HG03280 (cell line): ENCODE results near the gene IFIT1.
"Not testable (repeated sequence)": the region's sequence is repeated elsewhere in the genome, so short reads cannot be mapped to it uniquely, and the experiment has no call there.

Source experiments
- ATAC-seq: cut with Tn5 transposase; IDR thresholded peaks from one replicate; pipeline ENCODE4 v1.9.1; 2021; ENCODE audit warnings: mild to moderate bottlenecking, moderate library complexity; ENCODE audit not compliant: unreplicated experiment

Gene IFIT1

DNA sequence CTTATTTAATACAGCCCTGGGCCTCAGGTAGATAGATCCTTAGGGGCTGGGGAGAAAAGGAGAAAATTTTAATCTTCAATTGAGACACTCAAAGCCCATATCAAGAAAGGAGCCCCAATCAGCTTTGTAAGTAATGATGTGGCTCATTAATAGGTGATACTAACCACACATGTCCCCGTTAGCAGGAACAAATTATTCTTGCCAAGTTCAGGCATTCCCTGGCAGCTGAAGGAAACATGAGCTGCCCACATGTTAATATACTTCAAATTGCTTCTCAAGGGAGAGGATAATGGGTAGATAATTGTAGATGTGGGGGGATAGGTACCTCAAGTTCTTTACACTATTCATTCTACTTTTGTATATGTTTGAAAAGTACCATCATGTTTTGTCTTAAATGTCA lies 36.5 kb downstream of the IFIT1 start:
- no peak for ATAC-seq

DNA sequence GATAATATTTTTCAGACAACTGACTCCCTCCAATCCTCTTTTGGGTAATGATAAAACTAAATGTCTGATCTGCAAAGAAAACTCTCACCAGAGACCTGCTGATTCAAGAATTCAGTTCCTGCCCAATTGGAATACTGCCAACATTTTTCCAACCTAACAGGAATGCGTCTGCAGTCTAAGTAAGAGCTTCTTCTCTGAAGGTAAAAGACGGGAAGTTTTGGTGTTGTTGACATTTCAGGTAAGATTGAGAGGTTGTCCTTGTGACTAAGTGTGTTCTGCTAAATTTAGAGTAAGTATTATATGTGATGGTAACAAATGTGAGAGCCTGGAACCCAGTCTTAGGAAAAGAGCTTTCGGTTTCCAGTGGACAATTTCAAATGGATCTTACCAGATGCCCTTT lies 39.6 kb downstream of the IFIT1 start:
- no peak for ATAC-seq

DNA sequence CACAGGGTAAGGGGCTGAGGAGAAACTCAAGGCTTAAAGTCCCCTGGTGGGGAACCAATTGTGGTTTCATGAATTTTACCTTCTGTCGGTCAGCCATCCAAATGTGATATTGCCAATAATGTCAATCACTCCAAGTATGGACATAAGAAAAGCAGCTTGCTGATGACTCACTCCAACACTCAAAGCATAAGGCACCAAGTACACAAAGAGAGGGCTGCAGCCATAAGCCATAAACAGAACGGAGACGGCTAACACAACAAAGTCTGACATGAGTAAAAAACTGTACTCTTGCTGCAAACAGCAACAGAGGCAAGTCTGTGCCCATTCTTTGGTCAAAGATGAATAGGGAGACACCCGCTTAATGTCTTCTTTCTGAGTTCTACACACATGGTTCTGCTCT lies 46.1 kb downstream of the IFIT1 start:
- no peak for ATAC-seq

DNA sequence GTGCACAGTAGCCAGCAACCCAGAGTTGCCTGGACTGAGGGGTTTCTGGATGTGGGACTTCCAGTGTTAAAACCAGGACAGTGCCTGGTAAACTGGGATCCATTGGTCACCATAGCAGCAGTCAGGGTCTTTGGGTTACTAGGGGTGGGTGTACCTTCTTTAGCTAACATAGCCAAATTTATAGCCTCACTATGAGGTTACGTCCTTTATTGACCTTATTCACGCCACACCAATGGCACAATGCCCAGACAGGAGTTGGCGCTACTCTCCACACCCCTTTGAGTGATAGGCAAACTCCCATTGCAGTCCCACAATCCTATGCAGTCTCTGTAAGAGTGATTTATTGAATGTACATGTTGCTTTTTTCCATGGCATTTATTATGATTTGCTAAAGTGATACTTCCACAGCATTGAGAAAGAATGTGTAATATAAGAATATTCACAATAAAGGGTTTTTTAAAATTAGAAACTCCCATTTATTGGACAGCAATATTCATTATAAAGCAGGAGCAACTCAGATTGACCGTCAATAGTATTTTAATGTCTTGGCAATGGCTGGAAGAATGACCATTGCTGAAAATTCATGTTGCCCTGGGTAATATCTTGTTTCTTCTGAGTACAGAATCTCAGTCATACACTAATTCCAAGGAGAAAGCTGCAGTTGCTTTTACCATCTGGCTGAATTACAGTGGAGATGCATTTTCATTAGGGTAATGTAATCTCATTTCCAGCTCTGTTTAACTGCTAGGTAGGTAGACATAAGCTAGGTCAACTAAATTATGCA lies 48.0 kb downstream of the IFIT1 start:
- no peak for ATAC-seq

DNA sequence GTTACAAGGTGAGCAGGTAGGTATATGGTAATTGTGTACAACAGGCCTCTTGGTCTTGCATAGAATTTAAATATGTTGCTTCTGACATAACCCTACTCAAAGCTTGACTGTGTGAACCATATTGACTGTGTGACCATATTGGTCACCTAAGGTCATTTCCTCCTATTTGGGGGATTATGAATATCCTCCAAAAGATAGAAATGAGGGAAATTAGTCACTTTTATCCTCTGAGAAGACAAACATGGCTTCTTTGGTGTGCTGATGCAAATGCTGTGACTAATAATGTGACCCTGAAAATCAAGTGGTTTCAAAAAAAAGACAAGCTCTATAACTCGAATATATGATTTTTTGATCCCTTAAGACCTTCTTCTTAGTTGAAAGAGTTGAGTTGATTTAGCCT lies 49.9 kb downstream of the IFIT1 start:
- no peak for ATAC-seq

DNA sequence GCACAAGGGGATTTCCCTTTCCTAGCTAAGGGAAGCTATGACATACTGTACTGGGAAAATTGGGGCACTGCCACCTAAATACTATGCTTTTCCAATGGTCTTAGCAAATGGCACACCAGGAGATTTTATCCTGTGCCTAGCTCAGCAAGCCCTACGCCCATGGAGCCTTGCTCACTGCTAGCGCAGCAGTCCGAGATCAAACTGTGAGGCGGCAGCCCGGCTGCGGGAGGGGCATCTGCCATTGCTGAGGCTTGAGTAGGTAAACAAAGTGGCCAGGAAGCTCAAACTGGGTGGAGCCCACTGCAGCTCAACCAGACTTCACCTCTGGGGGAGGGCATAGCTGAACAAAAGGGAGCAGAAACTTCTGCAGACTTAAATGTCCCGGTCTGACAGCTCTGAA lies 52.4 kb downstream of the IFIT1 start:
- ATAC-seq = not testable (repeated sequence)

DNA sequence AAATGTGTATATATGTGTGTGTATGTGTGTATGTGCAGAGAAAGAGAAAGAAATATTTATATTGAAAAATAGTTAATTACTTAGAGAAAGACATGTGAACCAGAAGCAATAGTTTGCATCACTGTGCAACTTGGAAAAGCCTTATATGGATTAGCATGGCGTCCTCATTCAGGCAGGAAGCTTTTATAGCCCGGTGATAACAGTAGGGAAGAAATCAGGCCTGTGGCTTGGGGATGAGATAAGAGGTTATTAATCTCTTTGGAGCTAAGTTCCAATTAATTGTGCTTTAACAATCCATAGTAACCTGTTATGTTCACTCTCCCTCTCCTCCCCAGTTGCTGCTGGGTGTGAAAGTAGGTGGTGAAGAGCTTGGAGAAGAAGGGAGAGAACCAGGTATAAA lies 58.5 kb downstream of the IFIT1 start:
- no peak for ATAC-seq

DNA sequence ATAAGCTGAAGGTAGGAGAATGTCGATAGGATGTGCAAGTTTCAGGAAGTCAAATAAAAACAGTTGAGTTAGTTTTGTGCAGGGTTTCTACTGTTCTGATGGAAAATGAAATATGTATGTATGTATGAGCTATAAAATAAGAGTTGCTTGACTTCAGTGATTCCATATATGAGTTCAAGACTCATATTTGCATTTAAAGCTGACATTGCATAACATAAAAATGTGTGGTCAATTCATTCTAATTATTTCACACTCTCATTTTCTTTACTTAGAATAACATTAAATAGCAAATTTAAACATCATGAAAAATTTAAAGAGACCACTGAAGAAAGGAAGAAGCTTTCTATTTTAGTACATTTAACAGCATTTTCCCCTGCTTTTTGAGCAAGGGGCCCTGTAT lies 59.8 kb downstream of the IFIT1 start:
- no peak for ATAC-seq

DNA sequence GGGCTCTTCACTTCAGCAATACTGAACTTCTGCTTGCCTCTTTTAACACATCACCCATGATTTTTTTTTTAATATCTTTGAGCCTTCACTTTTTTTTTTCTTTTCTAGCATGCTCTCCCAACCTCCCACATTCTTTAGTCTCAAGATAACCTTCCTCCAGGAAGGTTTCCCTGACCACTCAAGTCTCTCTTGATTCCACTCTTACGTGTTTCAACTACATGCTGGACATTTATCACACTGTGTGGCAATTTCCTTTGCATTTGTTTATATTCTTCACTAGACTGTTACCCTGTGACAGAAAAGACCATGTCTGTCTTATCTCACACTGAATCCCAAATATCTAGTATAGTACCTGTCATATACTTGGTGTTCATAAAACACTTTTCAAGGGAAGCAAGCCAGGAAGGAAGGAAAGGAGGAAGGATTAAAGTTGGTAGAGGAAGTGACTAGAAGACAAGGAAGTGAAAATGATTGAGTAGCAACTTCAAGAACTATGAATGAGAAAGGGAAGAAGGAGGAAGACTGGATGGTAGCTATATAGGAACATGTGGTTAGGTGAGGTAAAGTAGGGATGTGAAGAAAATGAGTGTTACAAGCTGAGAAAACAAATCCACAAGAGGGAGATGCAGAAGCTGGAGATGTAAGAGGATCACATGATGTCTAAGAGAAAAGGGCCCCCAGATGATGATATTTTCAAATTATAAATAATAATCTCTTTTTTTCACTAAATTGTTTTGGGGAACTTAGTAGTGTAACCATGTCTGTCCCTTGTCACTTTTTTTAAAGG lies 62.3 kb downstream of the IFIT1 start:
- ATAC-seq = no peak
